ENCODE results near the gene PPARD. TPM values are rescaled to one million over a fixed set of nuclear protein-coding genes. Genes with fewer than 3 reads are reported as not detected.

Gene PPARD
- total RNA-seq, 2 donors from 2014 or later: 6.0 to 11.2 TPM

- TF ChIP-seq CTCF (IDR thresholded peaks at IDR 0.05) (no peak), POLR2A (IDR thresholded peaks at IDR 0.05) (no peak)
- no peak overlapping the region for H3K4me3 ChIP-seq
- H3K27me3 ChIP-seq: no peaks in the 10 kb centered on the region
- H3K9me3 ChIP-seq: no peaks in the 10 kb centered on the region
- intact Hi-C loops (cut with DNase I): no loop called here
- peaks cover 0 to 6% of the 10 kb centered on the region in 2 donors for H3K36me3 ChIP-seq (replicated peaks in 1 of 2; ENCODE audit: insufficient read depth in 1 of 2, low read depth in 2 of 2)
- peaks cover 9% of the 10 kb centered on the region for H3K4me1 ChIP-seq
- 81 to 92% methylated on average over 9 to 14 of the region's 14 CpGs for WGBS, 2 donors
- H3K27ac ChIP-seq: no peak overlapping the region
- no peak for ATAC-seq
- DNase-seq: peak in 1 of 4 donors; percentile 35
Measured at GRCh38 chr6:35417979-35418661, 75.8 kb downstream of the PPARD start.

- 75 to 80% methylated on average over 5 of the region's 5 CpGs for WGBS, 2 donors
- ATAC-seq (no peak), DNase-seq (no peak)
- H3K27me3 ChIP-seq: no peaks in the 10 kb centered on the region
- no peaks in the 10 kb centered on the region for H3K9me3 ChIP-seq
- H3K4me1 ChIP-seq: peaks cover 9% of the 10 kb centered on the region
- no peak overlapping the region for H3K4me3 ChIP-seq
- H3K36me3 ChIP-seq (replicated peaks in 1 of 2; ENCODE audit: insufficient read depth in 1 of 2, low read depth in 2 of 2): peaks cover 0 to 7% of the 10 kb centered on the region in 2 donors
- intact Hi-C loops (cut with DNase I): no loop called here
- TF ChIP-seq CTCF (IDR thresholded peaks at IDR 0.05) (no peak), POLR2A (IDR thresholded peaks at IDR 0.05) (no peak)
- H3K27ac ChIP-seq: no peak overlapping the region
Measured at GRCh38 chr6:35419417-35419816, 77.1 kb downstream of the PPARD start.

- 95% methylated on average over 14 of the region's 14 CpGs; no CpG with 5 or more reads in 1 of the 2 donors for WGBS, 2 donors
- Histone ChIP-seq H3K4me1 (peaks cover 5% of the 10 kb centered on the region), H3K9me3 (no peaks in the 10 kb centered on the region), H3K36me3 (replicated peaks in 1 of 2; ENCODE audit: insufficient read depth in 1 of 2, low read depth in 2 of 2) (peaks cover 0 to 8% of the 10 kb centered on the region in 2 donors), H3K4me3 (no peak overlapping the region), H3K27me3 (no peaks in the 10 kb centered on the region), H3K27ac (no peak overlapping the region)
- no peak for TF ChIP-seq POLR2A (IDR thresholded peaks at IDR 0.05)
- TF ChIP-seq CTCF (IDR thresholded peaks at IDR 0.05): no peak
- intact Hi-C loops (cut with DNase I): no loop called here
- ATAC-seq: no peak
- no peak for DNase-seq
Measured at GRCh38 chr6:35419961-35420360, 77.6 kb downstream of the PPARD start.

GRCh38 chr6:35425284-35425683, 82.9 kb downstream of the PPARD start:
- intact Hi-C loops (cut with DNase I): no loop called here
- H3K27me3 ChIP-seq: no peaks in the 10 kb centered on the region
- ATAC-seq (no peak), DNase-seq (no peak)
- peaks cover 0 to 12% of the 10 kb centered on the region in 2 donors for H3K36me3 ChIP-seq (replicated peaks in 1 of 2; ENCODE audit: insufficient read depth in 1 of 2, low read depth in 2 of 2)
- peaks cover 0 to 7% (median 2%) of the 10 kb centered on the region in 3 donors for H3K9me3 ChIP-seq
- TF ChIP-seq CTCF (IDR thresholded peaks at IDR 0.05) (no peak), POLR2A (IDR thresholded peaks at IDR 0.05) (no peak)
- H3K4me1 ChIP-seq: no peaks in the 10 kb centered on the region
- H3K4me3 ChIP-seq: no peak overlapping the region
- H3K27ac ChIP-seq: no peak overlapping the region
- 75 to 88% methylated on average over 3 of the region's 3 CpGs for whole genome bisulfite sequencing, 2 donors

- TF ChIP-seq CTCF (IDR thresholded peaks at IDR 0.05) (no peak), POLR2A (IDR thresholded peaks at IDR 0.05) (no peak)
- no peak overlapping the region for H3K27ac ChIP-seq
- ATAC-seq: no peak
Measured at GRCh38 chr6:35426074-35426473, 83.7 kb downstream of the PPARD start.

More at GRCh38 chr6:35426074-35426473, 83.7 kb downstream of the PPARD start:
- Histone ChIP-seq H3K9me3 (peaks cover 0 to 7% (median 2%) of the 10 kb centered on the region in 3 donors), H3K4me3 (no peak overlapping the region), H3K27me3 (no peaks in the 10 kb centered on the region), H3K36me3 (replicated peaks in 1 of 2; ENCODE audit: insufficient read depth in 1 of 2, low read depth in 2 of 2) (peaks cover 0 to 12% of the 10 kb centered on the region in 2 donors), H3K4me1 (no peaks in the 10 kb centered on the region)
- intact Hi-C loops (cut with DNase I): no loop called here
- DNase-seq: peak in 1 of 4 donors; percentile 35
- 78 to 79% methylated on average over 8 of the region's 8 CpGs for WGBS, 2 donors
